ENCODE results near the gene PPP1R3D.

PPP1R3D gene

GRCh38 chr20:59945731-59946130, 5.6 kb upstream of the PPP1R3D start:
- TF ChIP-seq POLR2A (IDR thresholded peaks at IDR 0.05; ENCODE audit: low read depth, low read length), result no peak
- TF ChIP-seq TAF1 (IDR thresholded peaks at IDR 0.05; ENCODE audit: borderline replicate concordance, low read depth, low read length), result no peak
- no peak for TF ChIP-seq POLR2AphosphoS5 (IDR thresholded peaks at IDR 0.05; ENCODE audit: low read depth, low read length)
- DNase-seq (ENCODE audit: insufficient read length) (no peak), FAIRE-seq (no peak)

DNA sequence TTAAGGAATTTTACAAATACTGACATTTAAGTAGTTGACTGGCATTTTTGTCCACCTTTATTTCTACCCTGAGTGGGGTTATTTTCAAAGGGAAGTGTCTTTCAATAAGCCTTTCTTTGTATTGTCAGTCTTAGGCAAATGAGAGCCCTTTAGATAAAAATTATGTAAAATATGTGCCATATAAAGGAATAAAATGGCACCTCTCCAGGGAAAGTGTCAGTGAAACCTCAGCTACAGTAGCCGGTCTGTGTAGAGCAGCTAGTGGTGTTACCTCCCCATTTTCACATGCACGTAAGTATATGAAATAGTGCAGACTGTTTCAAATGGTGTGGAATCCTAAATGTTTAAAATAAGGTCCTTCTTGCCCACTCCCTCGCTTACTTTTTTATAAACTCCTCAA, 5.1 kb upstream of the PPP1R3D start:
- no peak for FAIRE-seq
- TF ChIP-seq POLR2A (IDR thresholded peaks at IDR 0.05; ENCODE audit: low read depth, low read length), result no peak
- TF ChIP-seq TAF1 (IDR thresholded peaks at IDR 0.05; ENCODE audit: borderline replicate concordance, low read depth, low read length), result no peak
- no peak for TF ChIP-seq POLR2AphosphoS5 (IDR thresholded peaks at IDR 0.05; ENCODE audit: low read depth, low read length)
- no peak for DNase-seq (ENCODE audit: insufficient read length)

DNA sequence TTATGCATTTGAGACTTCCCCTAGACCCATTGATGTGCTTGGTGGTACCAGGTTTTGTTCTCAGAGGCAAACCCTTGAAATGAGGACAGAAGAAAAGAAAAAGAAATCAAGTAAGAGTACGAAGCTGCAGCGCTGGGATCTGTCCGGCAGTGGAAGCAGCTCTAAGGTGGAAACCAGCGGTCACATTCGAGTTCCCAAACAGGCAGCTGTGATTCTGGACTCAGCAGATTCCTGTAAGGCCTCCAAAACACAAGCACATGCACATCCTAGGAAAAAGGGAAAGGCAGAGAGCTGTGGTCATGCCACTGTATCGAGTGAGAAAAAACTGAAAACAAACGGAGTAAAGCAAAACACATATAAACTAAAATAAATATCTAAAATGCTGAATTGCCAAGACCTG, 4.6 kb upstream of the PPP1R3D start:
- TF ChIP-seq POLR2A (IDR thresholded peaks at IDR 0.05; ENCODE audit: low read depth, low read length) (no peak), POLR2AphosphoS5 (IDR thresholded peaks at IDR 0.05; ENCODE audit: low read depth, low read length) (no peak), TAF1 (IDR thresholded peaks at IDR 0.05; ENCODE audit: borderline replicate concordance, low read depth, low read length) (no peak)
- FAIRE-seq, result no peak
- DNase-seq (ENCODE audit: insufficient read length), result no peak

DNA sequence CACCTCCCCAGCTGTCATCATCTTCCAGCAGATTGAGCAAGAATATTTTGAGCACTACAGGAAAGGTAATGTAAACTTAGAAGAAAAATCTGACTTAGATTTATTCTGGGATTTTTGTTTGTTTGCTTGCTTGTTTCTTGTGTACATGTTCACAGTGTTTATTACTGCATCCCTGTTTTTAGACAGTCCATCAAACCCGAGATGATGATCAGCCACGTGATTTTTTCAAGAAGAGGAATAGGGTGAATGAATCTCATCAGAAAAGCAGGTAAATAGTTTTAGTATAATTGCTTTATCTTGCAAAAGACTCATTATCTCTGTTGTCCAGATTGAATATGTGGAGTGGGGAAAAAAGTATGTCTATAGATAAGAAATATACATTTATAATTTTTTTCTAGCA, 2.1 kb upstream of the PPP1R3D start:
- DNase-seq (ENCODE audit: insufficient read length) (no peak), FAIRE-seq (no peak)
- TF ChIP-seq POLR2A (IDR thresholded peaks at IDR 0.05; ENCODE audit: low read depth, low read length), result no peak
- no peak for TF ChIP-seq TAF1 (IDR thresholded peaks at IDR 0.05; ENCODE audit: borderline replicate concordance, low read depth, low read length)
- TF ChIP-seq POLR2AphosphoS5 (IDR thresholded peaks at IDR 0.05; ENCODE audit: low read depth, low read length), result no peak

DNA sequence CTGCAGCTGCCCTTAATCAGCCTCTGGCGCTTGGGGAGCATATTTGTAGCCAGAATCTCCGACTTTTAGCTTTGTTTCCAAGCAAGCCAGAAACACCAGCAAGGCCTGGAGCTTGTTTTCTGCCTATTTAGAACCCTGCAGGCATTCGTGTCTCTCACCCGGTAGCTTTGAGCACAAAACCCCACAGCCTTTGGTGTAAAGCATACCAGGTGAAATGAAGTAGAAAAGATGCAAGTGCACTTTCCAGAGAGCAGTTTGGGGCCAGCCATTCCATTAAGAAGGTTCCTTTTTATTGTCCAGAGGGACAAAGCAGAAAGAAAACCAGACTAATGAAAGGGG, 820 bp upstream of the PPP1R3D start:
- FAIRE-seq, result no peak

DNA sequence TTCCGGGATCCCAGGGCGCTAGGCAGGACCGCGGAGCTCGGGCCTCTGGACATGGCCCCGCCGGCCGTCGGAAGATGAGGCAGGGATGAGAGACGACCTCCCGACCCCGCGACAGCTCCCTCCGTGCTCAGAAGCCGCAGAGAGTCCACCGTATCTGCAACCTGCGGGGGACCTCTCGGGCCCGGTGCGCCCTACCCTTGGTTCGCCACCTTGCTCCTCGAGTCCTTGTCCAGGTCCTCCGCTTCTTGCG, 301 bp downstream of the PPP1R3D start:
- FAIRE-seq (no peak), DNase-seq (ENCODE audit: insufficient read length) (no peak)
- TF ChIP-seq POLR2A (IDR thresholded peaks at IDR 0.05; ENCODE audit: low read depth, low read length) (no peak), TAF1 (IDR thresholded peaks at IDR 0.05; ENCODE audit: borderline replicate concordance, low read depth, low read length) (no peak), POLR2AphosphoS5 (IDR thresholded peaks at IDR 0.05; ENCODE audit: low read depth, low read length) (no peak)

More for the DNA sequence above, 820 bp upstream of the PPP1R3D start:
- no peak for DNase-seq (ENCODE audit: insufficient read length)
- TF ChIP-seq POLR2A (IDR thresholded peaks at IDR 0.05; ENCODE audit: low read depth, low read length) (no peak), TAF1 (IDR thresholded peaks at IDR 0.05; ENCODE audit: borderline replicate concordance, low read depth, low read length) (no peak), POLR2AphosphoS5 (IDR thresholded peaks at IDR 0.05; ENCODE audit: low read depth, low read length) (no peak)

DNA sequence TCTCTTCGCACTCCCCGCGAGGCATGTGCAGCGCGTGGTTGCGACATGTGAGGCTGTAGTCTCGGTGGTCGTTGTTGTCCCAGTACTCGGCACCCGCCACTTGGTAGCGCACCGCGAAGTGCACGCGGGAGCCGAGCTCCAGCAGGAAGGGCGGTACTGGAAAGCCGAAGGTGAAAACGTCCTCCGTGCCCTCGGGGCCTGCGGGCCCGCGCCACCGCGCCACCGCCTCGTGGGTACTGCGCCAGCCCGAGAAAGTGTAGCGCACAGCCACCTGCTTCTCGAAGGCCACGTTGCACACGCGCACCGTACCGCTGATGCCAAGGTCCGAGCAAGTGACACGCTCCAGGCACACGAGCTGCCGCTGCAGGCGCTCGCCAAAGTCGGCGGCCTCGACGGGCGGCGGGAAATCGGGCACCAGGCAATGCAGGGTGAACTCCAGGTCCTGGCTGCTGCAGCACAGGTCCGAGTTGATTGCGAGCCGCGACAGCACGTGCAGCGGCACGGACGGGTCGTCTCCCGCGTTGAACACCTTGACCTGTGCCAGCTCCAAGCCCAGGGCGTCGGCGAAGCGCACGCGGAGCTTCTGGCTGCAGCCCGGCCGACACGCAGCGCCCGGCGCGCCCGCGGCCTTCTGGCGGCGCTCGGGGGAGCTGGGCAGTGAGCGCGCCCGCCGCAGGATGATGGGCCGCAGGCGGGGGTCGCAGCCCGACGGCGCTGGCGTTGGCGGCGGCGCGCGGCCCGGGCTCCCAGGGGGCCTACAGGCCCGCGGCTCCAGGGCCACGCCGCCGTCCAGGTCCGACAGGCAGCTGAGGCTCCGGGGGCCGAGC, 840 bp downstream of the PPP1R3D start:
- TF ChIP-seq POLR2AphosphoS5 (IDR thresholded peaks at IDR 0.05; ENCODE audit: low read depth, low read length), result no peak
- no peak for TF ChIP-seq POLR2A (IDR thresholded peaks at IDR 0.05; ENCODE audit: low read depth, low read length)
- TF ChIP-seq TAF1 (IDR thresholded peaks at IDR 0.05; ENCODE audit: borderline replicate concordance, low read depth, low read length), result no peak
- no peak for FAIRE-seq
- no peak for DNase-seq (ENCODE audit: insufficient read length)

DNA sequence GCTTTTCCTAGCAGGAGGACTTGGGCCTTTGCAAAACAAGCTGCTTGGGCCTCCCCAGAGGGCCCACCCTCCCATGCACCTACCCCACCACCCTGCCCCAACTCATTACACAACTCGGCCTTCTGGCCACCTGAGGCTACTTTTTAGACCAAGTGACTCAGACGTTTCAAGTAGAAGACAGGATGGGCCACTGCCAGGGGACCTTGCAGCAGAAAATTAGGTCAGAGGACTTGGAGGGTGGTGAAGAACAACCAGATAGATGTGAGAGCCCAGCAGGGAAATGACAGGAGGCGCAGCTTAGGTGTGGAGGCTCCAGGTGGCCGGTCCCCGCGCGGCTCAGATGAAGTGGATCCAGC, 1.4 kb downstream of the PPP1R3D start:
- TF ChIP-seq POLR2A (IDR thresholded peaks at IDR 0.05; ENCODE audit: low read depth, low read length) (no peak), POLR2AphosphoS5 (IDR thresholded peaks at IDR 0.05; ENCODE audit: low read depth, low read length) (no peak), TAF1 (IDR thresholded peaks at IDR 0.05; ENCODE audit: borderline replicate concordance, low read depth, low read length) (no peak)
- FAIRE-seq, result no peak
- no peak for DNase-seq (ENCODE audit: insufficient read length)

- TF ChIP-seq POLR2AphosphoS5 (IDR thresholded peaks at IDR 0.05; ENCODE audit: low read depth, low read length) (no peak), POLR2A (IDR thresholded peaks at IDR 0.05; ENCODE audit: low read depth, low read length) (no peak), TAF1 (IDR thresholded peaks at IDR 0.05; ENCODE audit: borderline replicate concordance, low read depth, low read length) (no peak)
- no peak for FAIRE-seq
- DNase-seq (ENCODE audit: insufficient read length), result no peak
Measured at GRCh38 chr20:59938221-59938620, 1.9 kb downstream of the PPP1R3D start.

GRCh38 chr20:59937150-59937549, 3.0 kb downstream of the PPP1R3D start:
- FAIRE-seq, result no peak
- no peak for TF ChIP-seq POLR2AphosphoS5 (IDR thresholded peaks at IDR 0.05; ENCODE audit: low read depth, low read length)
- no peak for TF ChIP-seq POLR2A (IDR thresholded peaks at IDR 0.05; ENCODE audit: low read depth, low read length)
- TF ChIP-seq TAF1 (IDR thresholded peaks at IDR 0.05; ENCODE audit: borderline replicate concordance, low read depth, low read length), result no peak
- no peak for DNase-seq (ENCODE audit: insufficient read length)

GRCh38 chr20:59936409-59936808, 3.7 kb downstream of the PPP1R3D start:
- no peak for TF ChIP-seq TAF1 (IDR thresholded peaks at IDR 0.05; ENCODE audit: borderline replicate concordance, low read depth, low read length)
- TF ChIP-seq POLR2A (IDR thresholded peaks at IDR 0.05; ENCODE audit: low read depth, low read length), result no peak
- TF ChIP-seq POLR2AphosphoS5 (IDR thresholded peaks at IDR 0.05; ENCODE audit: low read depth, low read length), result no peak
- DNase-seq (ENCODE audit: insufficient read length) (no peak), FAIRE-seq (no peak)

DNA sequence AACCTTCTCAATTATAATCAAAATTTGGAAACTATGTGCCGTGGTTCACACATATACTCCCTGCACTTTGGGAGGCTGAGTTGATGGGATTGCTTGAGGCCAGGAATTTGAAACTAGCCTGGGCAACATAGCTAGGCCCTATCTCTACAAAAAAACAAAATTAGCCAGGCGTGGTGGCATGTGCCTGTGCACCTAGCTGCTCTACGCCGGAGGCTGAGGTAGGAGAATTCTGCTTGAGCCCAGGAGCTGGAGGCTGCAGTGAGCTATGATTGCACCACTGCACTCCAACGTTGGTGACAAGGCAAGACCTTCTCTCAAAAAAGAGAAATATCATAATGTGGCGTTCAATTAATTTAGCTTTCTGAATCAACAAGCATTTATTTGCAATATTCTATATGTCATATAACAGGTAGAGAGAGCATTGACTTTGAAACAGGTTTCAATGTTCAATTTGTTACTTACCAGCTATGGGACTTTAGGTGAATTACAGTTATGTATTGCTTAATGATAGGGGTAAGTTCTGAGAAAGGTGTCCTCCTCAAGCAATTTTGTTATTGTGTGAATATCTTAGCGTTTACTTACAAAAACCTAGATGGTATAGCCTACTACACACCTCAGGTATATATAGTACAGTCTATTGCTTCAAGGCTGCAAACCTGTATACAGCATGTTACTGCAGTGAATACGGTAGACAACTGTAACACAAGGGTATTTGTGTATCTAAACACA, 4.5 kb downstream of the PPP1R3D start:
- no peak for DNase-seq (ENCODE audit: insufficient read length)
- FAIRE-seq, result no peak
- TF ChIP-seq TAF1 (IDR thresholded peaks at IDR 0.05; ENCODE audit: borderline replicate concordance, low read depth, low read length) (no peak), POLR2AphosphoS5 (IDR thresholded peaks at IDR 0.05; ENCODE audit: low read depth, low read length) (no peak), POLR2A (IDR thresholded peaks at IDR 0.05; ENCODE audit: low read depth, low read length) (no peak)
